AG09309 (cell line): ENCODE results near the gene PHF21A.

Experiments used
- DNase-seq: peaks from one replicate; pipeline ENCODE4 v3.0.0-alpha.2; 2010; ENCODE audit warnings: low read depth
- H3K4me3 ChIP-seq: 2 replicates; pipeline ENCODE4 v1.5.1; 2011; ENCODE audit warnings: mild to moderate bottlenecking, low read depth, low read length, moderate library complexity; ENCODE audit not compliant: control insufficient read depth
- CTCF ChIP-seq: IDR thresholded peaks from 2 replicates; pipeline ENCODE4 v1.5.1; 2011; ENCODE audit warnings: mild to moderate bottlenecking, low read depth, low read length, inconsistent platforms; ENCODE audit not compliant: insufficient read depth, control insufficient read depth; ENCODE audit errors: missing control alignments

Gene PHF21A

GRCh38 chr11:46063138-46063537 is 58.1 kb downstream of the PHF21A start:
- H3K4me3 ChIP-seq = no peak overlapping the region
- no peak for DNase-seq
- TF ChIP-seq CTCF = no peak

GRCh38 chr11:46060013-46060412 is 61.2 kb downstream of the PHF21A start:
- no peak overlapping the region for H3K4me3 ChIP-seq
- TF ChIP-seq CTCF = no peak
- DNase-seq = no peak

GRCh38 chr11:46057489-46057888 is 63.8 kb downstream of the PHF21A start:
- H3K4me3 ChIP-seq = no peak overlapping the region
- no peak for TF ChIP-seq CTCF
- DNase-seq = no peak

- DNase-seq = no peak
- no peak for TF ChIP-seq CTCF
- no peak overlapping the region for H3K4me3 ChIP-seq
Measured at GRCh38 chr11:46055371-46055770, 65.9 kb downstream of the PHF21A start.

- TF ChIP-seq CTCF = no peak
- no peak for DNase-seq
- no peak overlapping the region for H3K4me3 ChIP-seq
Measured at GRCh38 chr11:46051102-46051501, 70.2 kb downstream of the PHF21A start.

GRCh38 chr11:46050662-46051061 is 70.6 kb downstream of the PHF21A start:
- no peak for DNase-seq
- no peak for TF ChIP-seq CTCF
- no peak overlapping the region for H3K4me3 ChIP-seq

GRCh38 chr11:46050003-46050461 is 71.2 kb downstream of the PHF21A start:
- peak; percentile 48 for DNase-seq
- no peak for TF ChIP-seq CTCF
- H3K4me3 ChIP-seq = no peak overlapping the region
